ENCODE data around the gene KDM1B. TPM values are rescaled to one million over a fixed set of nuclear protein-coding genes. Genes with fewer than 3 reads are reported as not detected.

Gene KDM1B, protein sequence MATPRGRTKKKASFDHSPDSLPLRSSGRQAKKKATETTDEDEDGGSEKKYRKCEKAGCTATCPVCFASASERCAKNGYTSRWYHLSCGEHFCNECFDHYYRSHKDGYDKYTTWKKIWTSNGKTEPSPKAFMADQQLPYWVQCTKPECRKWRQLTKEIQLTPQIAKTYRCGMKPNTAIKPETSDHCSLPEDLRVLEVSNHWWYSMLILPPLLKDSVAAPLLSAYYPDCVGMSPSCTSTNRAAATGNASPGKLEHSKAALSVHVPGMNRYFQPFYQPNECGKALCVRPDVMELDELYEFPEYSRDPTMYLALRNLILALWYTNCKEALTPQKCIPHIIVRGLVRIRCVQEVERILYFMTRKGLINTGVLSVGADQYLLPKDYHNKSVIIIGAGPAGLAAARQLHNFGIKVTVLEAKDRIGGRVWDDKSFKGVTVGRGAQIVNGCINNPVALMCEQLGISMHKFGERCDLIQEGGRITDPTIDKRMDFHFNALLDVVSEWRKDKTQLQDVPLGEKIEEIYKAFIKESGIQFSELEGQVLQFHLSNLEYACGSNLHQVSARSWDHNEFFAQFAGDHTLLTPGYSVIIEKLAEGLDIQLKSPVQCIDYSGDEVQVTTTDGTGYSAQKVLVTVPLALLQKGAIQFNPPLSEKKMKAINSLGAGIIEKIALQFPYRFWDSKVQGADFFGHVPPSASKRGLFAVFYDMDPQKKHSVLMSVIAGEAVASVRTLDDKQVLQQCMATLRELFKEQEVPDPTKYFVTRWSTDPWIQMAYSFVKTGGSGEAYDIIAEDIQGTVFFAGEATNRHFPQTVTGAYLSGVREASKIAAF
- 22.9 and 24.3 TPM in 2 replicates for total RNA-seq

DNA sequence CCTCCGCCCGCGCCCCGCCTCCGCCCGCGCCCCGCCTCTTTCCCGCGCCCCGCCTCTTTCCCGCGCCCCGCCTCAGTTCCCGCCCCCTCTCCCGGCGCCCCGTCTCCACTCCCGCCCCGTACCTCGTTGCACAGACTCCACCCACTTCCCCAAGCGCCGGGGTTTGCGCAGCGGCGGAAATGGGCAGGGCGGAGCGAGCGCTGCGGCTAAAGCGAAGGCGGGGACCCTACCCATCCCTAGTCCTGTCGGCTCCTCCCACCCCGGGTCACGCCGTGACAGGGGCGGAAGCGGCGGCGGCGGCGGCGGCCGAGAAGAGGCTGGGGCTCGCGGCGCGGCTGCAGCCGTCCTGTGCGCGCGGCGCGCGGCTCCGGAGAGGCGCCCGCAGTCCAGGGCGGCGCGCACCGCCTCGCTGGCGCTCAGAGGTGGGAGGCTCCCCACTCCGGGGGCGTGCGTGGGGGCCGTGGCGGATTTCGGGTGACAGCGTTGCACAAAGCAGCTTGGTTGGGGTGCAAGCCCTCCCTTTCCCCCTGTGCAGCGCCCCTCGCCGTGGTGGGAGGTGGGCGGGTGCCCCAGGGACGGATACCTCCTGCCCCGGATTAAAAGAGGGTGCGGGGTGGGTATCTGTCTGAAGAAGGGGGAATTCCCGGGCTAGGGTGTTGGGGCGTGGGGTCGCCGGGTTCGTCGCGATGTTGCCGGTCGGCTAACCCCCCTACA lies at the start of gene KDM1B:
KDM1B (plus strand) TSS at position 273 of the 714 bp plus-strand sequence. CDS start 4,474 bp downstream, outside the sequence.
- peak; percentile 77 for DNase-seq (ENCODE audit: low read depth)
- Histone ChIP-seq H3K4me3 (ENCODE audit: low read depth, low read length) (peak within 1 kb of the TSS; percentile 86), H3K36me3 (ENCODE audit: control insufficient read depth, insufficient read depth, low read length) (no peaks in the 10 kb centered on the region), H3K27me3 (ENCODE audit: control insufficient read depth, insufficient read depth, low read length) (no peaks in the 10 kb centered on the region)
- TF ChIP-seq, protein P1, sequence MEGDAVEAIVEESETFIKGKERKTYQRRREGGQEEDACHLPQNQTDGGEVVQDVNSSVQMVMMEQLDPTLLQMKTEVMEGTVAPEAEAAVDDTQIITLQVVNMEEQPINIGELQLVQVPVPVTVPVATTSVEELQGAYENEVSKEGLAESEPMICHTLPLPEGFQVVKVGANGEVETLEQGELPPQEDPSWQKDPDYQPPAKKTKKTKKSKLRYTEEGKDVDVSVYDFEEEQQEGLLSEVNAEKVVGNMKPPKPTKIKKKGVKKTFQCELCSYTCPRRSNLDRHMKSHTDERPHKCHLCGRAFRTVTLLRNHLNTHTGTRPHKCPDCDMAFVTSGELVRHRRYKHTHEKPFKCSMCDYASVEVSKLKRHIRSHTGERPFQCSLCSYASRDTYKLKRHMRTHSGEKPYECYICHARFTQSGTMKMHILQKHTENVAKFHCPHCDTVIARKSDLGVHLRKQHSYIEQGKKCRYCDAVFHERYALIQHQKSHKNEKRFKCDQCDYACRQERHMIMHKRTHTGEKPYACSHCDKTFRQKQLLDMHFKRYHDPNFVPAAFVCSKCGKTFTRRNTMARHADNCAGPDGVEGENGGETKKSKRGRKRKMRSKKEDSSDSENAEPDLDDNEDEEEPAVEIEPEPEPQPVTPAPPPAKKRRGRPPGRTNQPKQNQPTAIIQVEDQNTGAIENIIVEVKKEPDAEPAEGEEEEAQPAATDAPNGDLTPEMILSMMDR (IDR thresholded peaks at IDR 0.05; ENCODE audit: insufficient read depth, low read length, poor library complexity, severe bottlenecking), result no peak

DNA sequence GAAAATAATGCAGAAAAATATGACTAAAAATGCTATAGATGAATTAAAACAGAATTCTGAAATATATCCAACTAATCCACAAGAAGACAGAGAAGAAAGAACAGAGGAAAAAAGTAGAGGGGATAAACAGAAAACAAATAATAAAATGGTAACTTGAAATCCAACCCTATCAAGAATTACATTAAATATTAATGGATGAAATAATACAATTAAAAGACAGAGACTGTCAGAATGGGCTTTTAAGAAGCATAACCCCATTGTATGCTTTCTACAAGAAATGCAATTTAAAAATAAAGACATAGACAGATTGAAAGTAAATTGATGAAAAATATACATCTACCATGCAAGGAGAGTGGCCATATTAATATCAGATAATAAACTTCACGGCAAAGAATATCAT lies 48.2 kb upstream of the KDM1B start:
- DNase-seq (ENCODE audit: low read depth), result no peak
- no peak overlapping the region for H3K4me3 ChIP-seq (ENCODE audit: low read depth, low read length)

DNA sequence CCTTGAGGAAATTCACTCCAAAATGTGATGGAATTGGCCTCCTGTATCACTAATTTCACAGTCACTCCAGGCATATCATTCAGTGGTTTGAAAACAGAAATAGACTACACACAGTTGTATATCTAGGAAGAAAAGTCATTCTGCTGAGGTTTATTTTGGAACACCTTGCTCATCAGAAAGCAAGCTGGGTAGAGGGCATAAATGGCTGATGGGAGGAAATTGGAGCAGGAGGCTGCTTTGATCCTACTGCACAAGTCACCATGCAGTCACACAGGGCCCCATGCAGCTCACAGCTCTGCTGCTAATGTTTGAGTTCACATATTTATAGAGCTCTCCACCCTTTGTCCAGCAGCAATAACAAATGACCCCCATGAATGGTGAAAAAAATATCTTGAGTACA lies 45.1 kb upstream of the KDM1B start:
- Histone ChIP-seq H3K27me3 (ENCODE audit: control insufficient read depth, insufficient read depth, low read length) (no peaks in the 10 kb centered on the region), H3K36me3 (ENCODE audit: control insufficient read depth, insufficient read depth, low read length) (no peaks in the 10 kb centered on the region), H3K4me3 (ENCODE audit: low read depth, low read length) (no peak overlapping the region)
- TF ChIP-seq, protein P1 (IDR thresholded peaks at IDR 0.05; ENCODE audit: insufficient read depth, low read length, poor library complexity, severe bottlenecking), result no peak
- no peak for DNase-seq (ENCODE audit: low read depth)

More for the DNA sequence above, 48.2 kb upstream of the KDM1B start:
- TF ChIP-seq, protein P1 (IDR thresholded peaks at IDR 0.05; ENCODE audit: insufficient read depth, low read length, poor library complexity, severe bottlenecking), result no peak
- Histone ChIP-seq H3K27me3 (ENCODE audit: control insufficient read depth, insufficient read depth, low read length) (no peaks in the 10 kb centered on the region), H3K36me3 (ENCODE audit: control insufficient read depth, insufficient read depth, low read length) (no peaks in the 10 kb centered on the region)

DNA sequence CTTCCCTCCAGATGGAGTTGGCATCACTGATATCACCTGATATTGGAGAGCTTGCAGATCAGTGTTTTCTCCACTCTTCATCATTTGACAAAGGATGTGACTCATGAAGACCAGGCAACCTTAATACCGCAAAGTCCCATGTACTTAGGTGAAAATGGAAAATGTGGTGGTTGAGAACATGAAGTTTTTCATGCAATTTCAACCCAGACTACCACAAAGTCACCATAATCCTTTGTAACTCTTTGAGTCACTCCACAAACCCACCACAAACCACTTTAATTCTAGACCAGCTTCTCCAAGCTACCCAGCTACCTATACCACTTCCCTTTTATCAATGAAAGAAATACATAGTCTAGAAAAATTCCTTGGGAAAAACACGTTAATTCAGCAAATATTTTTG lies 39.9 kb upstream of the KDM1B start:
- Histone ChIP-seq H3K4me3 (ENCODE audit: low read depth, low read length) (no peak overlapping the region), H3K27me3 (ENCODE audit: control insufficient read depth, insufficient read depth, low read length) (no peaks in the 10 kb centered on the region), H3K36me3 (ENCODE audit: control insufficient read depth, insufficient read depth, low read length) (no peaks in the 10 kb centered on the region)
- no peak for DNase-seq (ENCODE audit: low read depth)
- TF ChIP-seq, protein P1 (IDR thresholded peaks at IDR 0.05; ENCODE audit: insufficient read depth, low read length, poor library complexity, severe bottlenecking), result no peak

DNA sequence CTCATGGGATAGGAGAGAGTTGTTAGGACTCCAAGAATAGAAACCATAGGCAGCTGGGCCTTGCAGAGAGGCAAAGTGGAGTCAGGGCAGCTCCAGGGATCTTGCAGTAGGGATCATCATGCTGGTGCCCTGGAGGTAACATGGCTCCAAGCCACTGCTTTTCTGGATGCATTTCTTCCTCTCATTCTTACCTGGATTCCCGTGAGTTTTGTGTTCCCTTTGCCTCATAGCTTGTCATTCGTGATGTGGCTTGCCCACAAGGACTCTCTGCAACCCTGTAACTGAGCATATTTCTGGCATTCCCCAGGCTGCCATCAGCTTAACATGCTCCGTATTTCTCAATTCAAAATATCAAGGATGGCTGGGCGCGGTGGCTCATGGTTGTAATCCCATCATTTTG lies 38.1 kb upstream of the KDM1B start:
- TF ChIP-seq, protein P1 (IDR thresholded peaks at IDR 0.05; ENCODE audit: insufficient read depth, low read length, poor library complexity, severe bottlenecking), result no peak
- no peak overlapping the region for H3K4me3 ChIP-seq (ENCODE audit: low read depth, low read length)
- no peaks in the 10 kb centered on the region for H3K36me3 ChIP-seq (ENCODE audit: control insufficient read depth, insufficient read depth, low read length)
- no peak for DNase-seq (ENCODE audit: low read depth)
- peaks cover 3% of the 10 kb centered on the region for H3K27me3 ChIP-seq (ENCODE audit: control insufficient read depth, insufficient read depth, low read length)

Data from kidney epithelial cell (primary cell).